H1 (cell line): ENCODE measurements around the gene DOCK3.

Experiments
- KDM1A ChIP-seq: fragments of 200-600, 300-600 bp; sonication (generic); IDR thresholded peaks from 2 replicates; pipeline ENCODE4 v1.7.1; 2016; ENCODE audit warnings: mild to moderate bottlenecking, low read length, borderline replicate concordance
- POLR2AphosphoS5 ChIP-seq: IDR thresholded peaks from 2 replicates; pipeline ENCODE4 v1.6.1; 2011; ENCODE audit warnings: low read depth, low read length
- TF ChIP-seq, protein P1 (sequence below), 3 experiments: IDR thresholded peaks; 1 replicate in 2 of 3; 2 replicates in 1 of 3; pipeline versions ENCODE4 v1.5.1 to v1.6.1; 2011; ENCODE audit warnings: low read length in 3 of 3, mild to moderate bottlenecking in 3 of 3, inconsistent platforms in 2 of 3, low read depth in 1 of 3, moderate library complexity in 1 of 3; ENCODE audit not compliant: insufficient read depth in 1 of 3; ENCODE audit errors: control extremely low read depth in 1 of 3

DNA sequence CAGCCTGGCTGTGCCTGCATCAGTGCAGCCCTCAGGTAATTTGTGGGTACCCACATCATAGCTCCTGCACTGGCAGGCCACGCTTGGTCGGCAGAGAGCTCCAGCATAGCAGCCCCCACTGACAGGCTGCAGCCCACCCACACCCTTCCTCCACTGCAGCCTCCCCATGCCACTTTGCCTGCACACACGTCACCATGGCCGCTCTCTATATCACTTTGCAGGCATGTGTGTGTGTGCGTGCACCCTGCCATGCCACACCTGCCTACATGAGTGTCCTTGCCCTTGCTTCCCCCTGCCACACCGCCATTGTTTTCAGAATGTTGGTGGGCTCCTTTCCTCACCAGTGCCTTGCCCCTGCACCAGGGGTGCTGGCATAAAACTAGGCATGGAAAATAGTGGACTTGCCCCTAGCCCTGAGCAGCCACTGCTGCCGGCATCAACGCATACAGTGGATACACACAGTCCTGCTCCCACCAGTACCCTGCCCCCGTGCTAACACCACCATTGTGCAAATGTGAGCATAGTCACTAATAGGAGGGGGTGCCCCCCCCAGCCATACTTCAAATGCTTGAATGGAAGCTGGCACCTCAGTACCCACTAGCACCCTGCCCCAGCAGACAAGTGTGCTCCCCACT lies 431.6 kb downstream of the DOCK3 start:
- TF ChIP-seq KDM1A, result no peak
- no peak for TF ChIP-seq POLR2AphosphoS5
- TF ChIP-seq, protein P1, sequence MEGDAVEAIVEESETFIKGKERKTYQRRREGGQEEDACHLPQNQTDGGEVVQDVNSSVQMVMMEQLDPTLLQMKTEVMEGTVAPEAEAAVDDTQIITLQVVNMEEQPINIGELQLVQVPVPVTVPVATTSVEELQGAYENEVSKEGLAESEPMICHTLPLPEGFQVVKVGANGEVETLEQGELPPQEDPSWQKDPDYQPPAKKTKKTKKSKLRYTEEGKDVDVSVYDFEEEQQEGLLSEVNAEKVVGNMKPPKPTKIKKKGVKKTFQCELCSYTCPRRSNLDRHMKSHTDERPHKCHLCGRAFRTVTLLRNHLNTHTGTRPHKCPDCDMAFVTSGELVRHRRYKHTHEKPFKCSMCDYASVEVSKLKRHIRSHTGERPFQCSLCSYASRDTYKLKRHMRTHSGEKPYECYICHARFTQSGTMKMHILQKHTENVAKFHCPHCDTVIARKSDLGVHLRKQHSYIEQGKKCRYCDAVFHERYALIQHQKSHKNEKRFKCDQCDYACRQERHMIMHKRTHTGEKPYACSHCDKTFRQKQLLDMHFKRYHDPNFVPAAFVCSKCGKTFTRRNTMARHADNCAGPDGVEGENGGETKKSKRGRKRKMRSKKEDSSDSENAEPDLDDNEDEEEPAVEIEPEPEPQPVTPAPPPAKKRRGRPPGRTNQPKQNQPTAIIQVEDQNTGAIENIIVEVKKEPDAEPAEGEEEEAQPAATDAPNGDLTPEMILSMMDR (IDR thresholded peaks at IDR 0.05; ENCODE audit: control extremely low read depth in 1 of 3, insufficient read depth in 1 of 3, low read depth in 1 of 3, low read length in 3 of 3), result no peak
